ENCODE measurements around the gene IFNB1. TPM values are rescaled to one million over a fixed set of nuclear protein-coding genes. Genes with fewer than 3 reads are reported as not detected.

The IFNB1 gene
- total RNA-seq, 1 experiment from 2014 or later: not detected

DNA sequence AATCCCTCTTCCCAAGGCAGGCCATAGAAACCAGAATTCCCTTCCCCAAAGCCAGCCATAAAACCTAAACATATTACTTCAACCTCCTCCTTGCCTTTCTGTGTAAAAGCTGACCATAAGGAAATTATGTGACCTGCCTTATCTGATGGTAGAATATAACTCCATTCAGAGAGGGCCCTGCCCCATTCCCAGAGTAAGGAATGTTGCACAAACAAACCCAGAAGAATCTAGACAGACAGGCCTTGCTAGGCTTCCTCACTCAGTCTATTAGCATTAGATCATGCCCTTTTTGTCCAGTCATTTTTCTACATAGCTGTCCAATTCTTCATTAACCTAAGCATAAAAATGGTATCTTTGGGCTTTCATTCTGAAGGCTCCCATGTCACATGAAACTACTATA is 17.8 kb upstream of the IFNB1 start (continued):
- TF ChIP-seq SIN3A (IDR thresholded peaks at IDR 0.05; ENCODE audit: low read depth) (no peak), TCF7L2 (IDR thresholded peaks at IDR 0.05; ENCODE audit: borderline replicate concordance, extremely low read depth, insufficient read depth, insufficient read length) (no peak), RAD21 (IDR thresholded peaks at IDR 0.05; ENCODE audit: low read depth) (no peak), POLR2A (IDR thresholded peaks at IDR 0.05; ENCODE audit: borderline replicate concordance, extremely low read depth, insufficient read depth, insufficient read length) (no peak), SP1 (IDR thresholded peaks at IDR 0.05; ENCODE audit: low read depth) (no peak), CBX3 (IDR thresholded peaks at IDR 0.05; ENCODE audit: low read depth) (no peak), JUND (IDR thresholded peaks at IDR 0.05) (no peak), EGR1 (IDR thresholded peaks at IDR 0.05; ENCODE audit: low read depth) (no peak), EZH2phosphoT487 (IDR thresholded peaks at IDR 0.05; ENCODE audit: borderline replicate concordance) (no peak), FOSL1 (IDR thresholded peaks at IDR 0.05; ENCODE audit: low read depth) (no peak), ELF1 (IDR thresholded peaks at IDR 0.05; ENCODE audit: borderline replicate concordance, low read depth) (no peak)
- TF ChIP-seq, protein P1, sequence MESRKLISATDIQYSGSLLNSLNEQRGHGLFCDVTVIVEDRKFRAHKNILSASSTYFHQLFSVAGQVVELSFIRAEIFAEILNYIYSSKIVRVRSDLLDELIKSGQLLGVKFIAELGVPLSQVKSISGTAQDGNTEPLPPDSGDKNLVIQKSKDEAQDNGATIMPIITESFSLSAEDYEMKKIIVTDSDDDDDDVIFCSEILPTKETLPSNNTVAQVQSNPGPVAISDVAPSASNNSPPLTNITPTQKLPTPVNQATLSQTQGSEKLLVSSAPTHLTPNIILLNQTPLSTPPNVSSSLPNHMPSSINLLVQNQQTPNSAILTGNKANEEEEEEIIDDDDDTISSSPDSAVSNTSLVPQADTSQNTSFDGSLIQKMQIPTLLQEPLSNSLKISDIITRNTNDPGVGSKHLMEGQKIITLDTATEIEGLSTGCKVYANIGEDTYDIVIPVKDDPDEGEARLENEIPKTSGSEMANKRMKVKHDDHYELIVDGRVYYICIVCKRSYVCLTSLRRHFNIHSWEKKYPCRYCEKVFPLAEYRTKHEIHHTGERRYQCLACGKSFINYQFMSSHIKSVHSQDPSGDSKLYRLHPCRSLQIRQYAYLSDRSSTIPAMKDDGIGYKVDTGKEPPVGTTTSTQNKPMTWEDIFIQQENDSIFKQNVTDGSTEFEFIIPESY (IDR thresholded peaks at IDR 0.05; ENCODE audit: extremely low read depth, insufficient replicate concordance, low read length): no peak
- TF ChIP-seq, protein P2, sequence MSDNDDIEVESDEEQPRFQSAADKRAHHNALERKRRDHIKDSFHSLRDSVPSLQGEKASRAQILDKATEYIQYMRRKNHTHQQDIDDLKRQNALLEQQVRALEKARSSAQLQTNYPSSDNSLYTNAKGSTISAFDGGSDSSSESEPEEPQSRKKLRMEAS (IDR thresholded peaks at IDR 0.05): no peak

DNA sequence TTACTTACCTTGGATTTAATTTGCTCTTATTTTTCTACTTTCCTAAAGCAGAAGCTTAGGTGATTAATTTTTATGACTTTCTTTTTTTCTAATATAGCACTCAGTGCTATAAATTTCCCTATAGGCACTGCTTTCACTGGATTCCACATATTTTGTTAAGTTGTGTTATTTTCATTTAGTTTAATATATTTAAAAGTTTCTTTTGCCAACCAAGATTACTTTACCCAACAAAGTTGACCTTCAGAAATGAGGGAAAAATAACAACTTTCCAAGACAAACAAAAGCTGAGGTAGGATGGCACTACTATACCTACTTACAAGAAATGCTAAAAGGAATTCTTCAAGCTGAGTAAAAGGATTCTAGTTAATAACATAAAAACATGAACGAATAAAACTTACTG is 8.8 kb upstream of the IFNB1 start:
- Histone ChIP-seq H3K4me2 (ENCODE audit: low read length) (no peak overlapping the region), H3K36me3 (ENCODE audit: control insufficient read depth in 1 of 2, insufficient read depth in 2 of 2, low read length in 2 of 2) (no peaks in the 10 kb centered on the region), H4K20me1 (ENCODE audit: insufficient read depth) (no peaks in the 10 kb centered on the region), H3K4me1 (ENCODE audit: control insufficient read depth in 1 of 2, insufficient read depth in 2 of 2, low read length in 2 of 2) (no peaks in the 10 kb centered on the region), H3K27ac (ENCODE audit: low read depth, low read length) (no peak overlapping the region), H3K9me3 (ENCODE audit: control insufficient read depth in 1 of 2, insufficient read depth in 1 of 2, low read depth in 1 of 2, low read length in 2 of 2) (no peaks in the 10 kb centered on the region), H2AFZ (ENCODE audit: low read depth, low read length, poor library complexity, severe bottlenecking) (no peak overlapping the region), H3K9ac (ENCODE audit: low read length) (no peak overlapping the region), H3K27me3 (ENCODE audit: insufficient read depth, low read length) (no peaks in the 10 kb centered on the region), H3K79me2 (ENCODE audit: insufficient read depth, low read length) (no peaks in the 10 kb centered on the region), H3K4me3 (replicated peaks in 1 of 2; ENCODE audit: low read depth in 1 of 2, low read length in 2 of 2) (no peak overlapping the region), H3K9me2 (ENCODE audit: insufficient read depth) (no peaks in the 10 kb centered on the region)
- no peak for ATAC-seq
- intact Hi-C loops (cut with micrococcal nuclease): no loop called here
- ChIA-PET RAD21 (ENCODE audit: low non-redundant PET in 1 of 2, low total read pairs in 2 of 2, uncharacterized antibody in 2 of 2, unreplicated experiment in 2 of 2) (no interaction called here), CTCF (no interaction called here), POLR2A (no interaction called here)
- DNase-seq (ENCODE audit: low read depth, low spot score): no peak
- no TSS peak for BruUV-seq (replicated peaks)
- TF ChIP-seq, protein P3, sequence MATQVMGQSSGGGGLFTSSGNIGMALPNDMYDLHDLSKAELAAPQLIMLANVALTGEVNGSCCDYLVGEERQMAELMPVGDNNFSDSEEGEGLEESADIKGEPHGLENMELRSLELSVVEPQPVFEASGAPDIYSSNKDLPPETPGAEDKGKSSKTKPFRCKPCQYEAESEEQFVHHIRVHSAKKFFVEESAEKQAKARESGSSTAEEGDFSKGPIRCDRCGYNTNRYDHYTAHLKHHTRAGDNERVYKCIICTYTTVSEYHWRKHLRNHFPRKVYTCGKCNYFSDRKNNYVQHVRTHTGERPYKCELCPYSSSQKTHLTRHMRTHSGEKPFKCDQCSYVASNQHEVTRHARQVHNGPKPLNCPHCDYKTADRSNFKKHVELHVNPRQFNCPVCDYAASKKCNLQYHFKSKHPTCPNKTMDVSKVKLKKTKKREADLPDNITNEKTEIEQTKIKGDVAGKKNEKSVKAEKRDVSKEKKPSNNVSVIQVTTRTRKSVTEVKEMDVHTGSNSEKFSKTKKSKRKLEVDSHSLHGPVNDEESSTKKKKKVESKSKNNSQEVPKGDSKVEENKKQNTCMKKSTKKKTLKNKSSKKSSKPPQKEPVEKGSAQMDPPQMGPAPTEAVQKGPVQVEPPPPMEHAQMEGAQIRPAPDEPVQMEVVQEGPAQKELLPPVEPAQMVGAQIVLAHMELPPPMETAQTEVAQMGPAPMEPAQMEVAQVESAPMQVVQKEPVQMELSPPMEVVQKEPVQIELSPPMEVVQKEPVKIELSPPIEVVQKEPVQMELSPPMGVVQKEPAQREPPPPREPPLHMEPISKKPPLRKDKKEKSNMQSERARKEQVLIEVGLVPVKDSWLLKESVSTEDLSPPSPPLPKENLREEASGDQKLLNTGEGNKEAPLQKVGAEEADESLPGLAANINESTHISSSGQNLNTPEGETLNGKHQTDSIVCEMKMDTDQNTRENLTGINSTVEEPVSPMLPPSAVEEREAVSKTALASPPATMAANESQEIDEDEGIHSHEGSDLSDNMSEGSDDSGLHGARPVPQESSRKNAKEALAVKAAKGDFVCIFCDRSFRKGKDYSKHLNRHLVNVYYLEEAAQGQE (IDR thresholded peaks at IDR 0.05; ENCODE audit: low read depth): no peak
- TF ChIP-seq ELF1 (IDR thresholded peaks at IDR 0.05; ENCODE audit: borderline replicate concordance, low read depth): no peak
- no peak for TF ChIP-seq ZFX (IDR thresholded peaks at IDR 0.05)
- no peak for TF ChIP-seq SIN3A (IDR thresholded peaks at IDR 0.05; ENCODE audit: low read depth)
- no peak for TF ChIP-seq FOSL1 (IDR thresholded peaks at IDR 0.05; ENCODE audit: low read depth)
- TF ChIP-seq CBX3 (IDR thresholded peaks at IDR 0.05; ENCODE audit: low read depth): no peak
- TF ChIP-seq TCF7L2 (IDR thresholded peaks at IDR 0.05; ENCODE audit: borderline replicate concordance, extremely low read depth, insufficient read depth, insufficient read length): no peak
- TF ChIP-seq SRF (IDR thresholded peaks at IDR 0.05; ENCODE audit: low read depth): no peak
- no peak for TF ChIP-seq RAD21 (IDR thresholded peaks at IDR 0.05; ENCODE audit: low read depth)
- TF ChIP-seq, protein P1 (IDR thresholded peaks at IDR 0.05; ENCODE audit: extremely low read depth, insufficient replicate concordance, low read length): no peak
- TF ChIP-seq, protein P2 (IDR thresholded peaks at IDR 0.05): no peak
- TF ChIP-seq YY1 (IDR thresholded peaks at IDR 0.05; ENCODE audit: extremely low read depth, insufficient replicate concordance, low read depth, low read length): no peak
- no peak for TF ChIP-seq EZH2phosphoT487 (IDR thresholded peaks at IDR 0.05; ENCODE audit: borderline replicate concordance)
- TF ChIP-seq CEBPB (IDR thresholded peaks at IDR 0.05; ENCODE audit: low read depth): no peak
